ENCODE results near the gene RESF1.

Gene RESF1

DNA sequence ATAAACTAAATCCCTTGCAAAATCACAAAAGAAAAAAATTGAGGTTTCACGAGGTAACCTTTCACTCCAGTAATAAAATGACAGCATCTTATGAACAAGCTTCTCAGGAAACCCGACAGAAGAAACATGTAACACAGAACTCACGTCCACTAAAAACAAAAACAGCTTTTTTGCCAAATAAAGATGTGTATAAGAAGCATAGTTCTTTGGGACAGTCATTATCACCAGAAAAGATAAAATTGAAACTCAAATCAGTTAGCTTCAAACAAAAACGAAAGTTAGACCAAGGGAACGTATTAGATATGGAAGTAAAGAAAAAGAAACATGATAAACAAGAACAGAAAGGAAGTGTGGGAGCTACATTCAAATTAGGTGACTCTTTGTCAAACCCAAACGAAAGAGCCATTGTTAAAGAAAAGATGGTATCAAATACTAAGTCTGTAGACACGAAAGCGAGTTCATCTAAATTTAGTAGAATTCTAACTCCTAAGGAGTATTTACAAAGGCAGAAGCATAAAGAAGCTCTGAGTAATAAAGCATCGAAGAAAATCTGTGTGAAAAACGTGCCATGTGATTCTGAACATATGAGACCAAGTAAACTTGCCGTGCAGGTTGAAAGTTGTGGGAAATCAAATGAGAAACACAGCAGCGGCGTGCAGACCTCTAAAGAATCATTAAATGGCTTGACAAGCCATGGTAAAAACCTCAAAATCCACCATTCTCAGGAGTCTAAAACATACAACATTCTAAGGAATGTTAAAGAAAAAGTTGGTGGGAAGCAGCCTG, 25.8 kb downstream of the RESF1 start:
- TF ChIP-seq, protein P1, sequence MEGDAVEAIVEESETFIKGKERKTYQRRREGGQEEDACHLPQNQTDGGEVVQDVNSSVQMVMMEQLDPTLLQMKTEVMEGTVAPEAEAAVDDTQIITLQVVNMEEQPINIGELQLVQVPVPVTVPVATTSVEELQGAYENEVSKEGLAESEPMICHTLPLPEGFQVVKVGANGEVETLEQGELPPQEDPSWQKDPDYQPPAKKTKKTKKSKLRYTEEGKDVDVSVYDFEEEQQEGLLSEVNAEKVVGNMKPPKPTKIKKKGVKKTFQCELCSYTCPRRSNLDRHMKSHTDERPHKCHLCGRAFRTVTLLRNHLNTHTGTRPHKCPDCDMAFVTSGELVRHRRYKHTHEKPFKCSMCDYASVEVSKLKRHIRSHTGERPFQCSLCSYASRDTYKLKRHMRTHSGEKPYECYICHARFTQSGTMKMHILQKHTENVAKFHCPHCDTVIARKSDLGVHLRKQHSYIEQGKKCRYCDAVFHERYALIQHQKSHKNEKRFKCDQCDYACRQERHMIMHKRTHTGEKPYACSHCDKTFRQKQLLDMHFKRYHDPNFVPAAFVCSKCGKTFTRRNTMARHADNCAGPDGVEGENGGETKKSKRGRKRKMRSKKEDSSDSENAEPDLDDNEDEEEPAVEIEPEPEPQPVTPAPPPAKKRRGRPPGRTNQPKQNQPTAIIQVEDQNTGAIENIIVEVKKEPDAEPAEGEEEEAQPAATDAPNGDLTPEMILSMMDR (IDR thresholded peaks at IDR 0.05) = no peak

- TF ChIP-seq, protein P1 (IDR thresholded peaks at IDR 0.05) = no peak
Observed at GRCh38 chr12:31985832-31986231, 26.6 kb downstream of the RESF1 start.

- TF ChIP-seq, protein P1 (IDR thresholded peaks at IDR 0.05) = no peak
Observed at GRCh38 chr12:31989571-31990362, 30.6 kb downstream of the RESF1 start.

GRCh38 chr12:31991146-31991545, 31.9 kb downstream of the RESF1 start:
- TF ChIP-seq, protein P1 (IDR thresholded peaks at IDR 0.05) = no peak

GRCh38 chr12:31991815-31992214, 32.6 kb downstream of the RESF1 start:
- TF ChIP-seq, protein P1 (IDR thresholded peaks at IDR 0.05) = no peak

GRCh38 chr12:31999692-32000091, 40.5 kb downstream of the RESF1 start:
- TF ChIP-seq, protein P1 (IDR thresholded peaks at IDR 0.05) = no peak

DNA sequence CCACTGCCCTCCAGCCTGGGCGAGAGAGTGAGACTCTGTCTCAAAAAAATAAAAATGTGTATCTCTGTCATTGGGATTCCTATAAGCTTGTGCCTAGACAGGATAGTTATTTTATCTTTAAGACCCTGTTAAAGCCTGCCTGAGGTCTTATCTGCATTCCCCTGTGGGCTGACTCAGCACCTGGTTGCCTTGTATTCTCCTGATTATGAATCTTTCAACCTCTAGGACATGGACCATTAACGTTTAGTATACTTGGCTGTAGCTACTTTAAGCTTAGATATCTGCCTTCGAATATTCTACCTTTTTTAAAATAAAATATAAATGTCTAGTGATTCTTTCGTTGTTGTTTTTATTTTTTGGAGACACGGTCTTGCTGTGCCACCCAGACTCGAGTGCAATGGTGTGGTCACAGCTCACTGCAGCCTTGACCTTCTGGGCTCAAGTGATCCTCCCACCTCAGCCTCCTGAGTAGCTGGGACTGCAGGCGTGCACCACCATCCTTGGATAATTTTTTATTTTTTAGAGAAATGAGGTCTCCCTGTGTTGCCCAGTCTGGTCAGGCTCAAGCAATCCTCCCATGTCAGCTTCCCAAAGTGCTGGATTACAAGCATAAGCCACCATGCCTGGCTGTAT, 41.3 kb downstream of the RESF1 start:
- TF ChIP-seq, protein P1 (IDR thresholded peaks at IDR 0.05) = no peak
